Skin of body (tissue), 1 donor: ENCODE results near the gene RGL2. TPM values are rescaled to one million over a fixed set of nuclear protein-coding genes. Genes with fewer than 3 reads are reported as not detected.

ENCODE experiments used
- total RNA-seq: library from RNA; depleted of rRNA; stranded (reverse); fragments of >200 nt; gene quantifications from one replicate; pipeline ENCODE4 v1.2.3, GENCODE V29; 2014

RGL2 gene
- total RNA-seq, 1 donor from 2014 or later, result 29.2 TPM

Other genes starting within 250 kb of the RGL2 start
- gene HLA-DPA1, start 225.3 kb downstream of the RGL2 start, total RNA-seq, result 16.1 TPM
- 19.6 TPM for gene HLA-DPB1, start 223.0 kb downstream of the RGL2 start, total RNA-seq
- 1.4 TPM for gene COL11A2, start 106.5 kb downstream of the RGL2 start, total RNA-seq
- 17.9 TPM for gene RXRB, start 98.3 kb downstream of the RGL2 start, total RNA-seq
- 61.7 TPM for gene SLC39A7, start 98.1 kb downstream of the RGL2 start, total RNA-seq
- gene HSD17B8, start 94.3 kb downstream of the RGL2 start, total RNA-seq, result 13.4 TPM
- 18.8 TPM for gene RING1, start 90.4 kb downstream of the RGL2 start, total RNA-seq
- 35.7 TPM for gene VPS52, start 27.1 kb downstream of the RGL2 start, total RNA-seq
- 3,055 TPM for gene RPS18, start 26.9 kb downstream of the RGL2 start, total RNA-seq
- gene B3GALT4, start 21.8 kb downstream of the RGL2 start, total RNA-seq, result 5.1 TPM
- gene WDR46, start 9.7 kb downstream of the RGL2 start, total RNA-seq, result 39.9 TPM
- gene PFDN6, start 9.3 kb downstream of the RGL2 start, total RNA-seq, result 25.3 TPM
- gene TAPBP, start 15.1 kb upstream of the RGL2 start, total RNA-seq, result 32.6 TPM
- gene ZBTB22, start 18.8 kb upstream of the RGL2 start, total RNA-seq, result 10.9 TPM
- gene DAXX, start 24.0 kb upstream of the RGL2 start, total RNA-seq, result 17.8 TPM
- gene KIFC1, start 92.9 kb upstream of the RGL2 start, total RNA-seq, result 9.5 TPM
- 13.7 TPM for gene PHF1, start 112.1 kb upstream of the RGL2 start, total RNA-seq
- gene CUTA, start 119.2 kb upstream of the RGL2 start, total RNA-seq, result 54.4 TPM
- 8.8 TPM for gene SYNGAP1, start 121.1 kb upstream of the RGL2 start, total RNA-seq
- 5.8 TPM for gene ZBTB9, start 155.6 kb upstream of the RGL2 start, total RNA-seq